H9 (cell line): ENCODE data around the gene PELI3. TPM values are rescaled to one million over a fixed set of nuclear protein-coding genes. Genes with fewer than 3 reads are reported as not detected.

Experiments used
- DNase-seq: peaks from one replicate; pipeline ENCODE4 v3.0.0-alpha.2; 2017
- H2AFZ ChIP-seq: one replicate; pipeline ENCODE4 v1.6.1; 2013; ENCODE audit warnings: mild to moderate bottlenecking, low read length, control low read depth, moderate library complexity
- H2AK5ac ChIP-seq: 2 replicates; pipeline ENCODE4 v1.6.1; 2013; ENCODE audit warnings: low read length, control low read depth, mixed read lengths; ENCODE audit not compliant: insufficient read length
- H2BK120ac ChIP-seq: one replicate; pipeline ENCODE4 v1.6.1; 2013; ENCODE audit warnings: low read depth, mild to moderate bottlenecking, low read length, control low read depth, inconsistent platforms; ENCODE audit not compliant: poor library complexity, severe bottlenecking
- H2BK12ac ChIP-seq: 2 replicates; pipeline ENCODE4 v1.6.1; 2013; ENCODE audit warnings: low read length, control low read depth, mixed read lengths, low read depth; ENCODE audit not compliant: insufficient read length
- H2BK15ac ChIP-seq: 2 replicates; pipeline ENCODE4 v1.6.1; 2013; ENCODE audit warnings: low read depth, low read length, control low read depth
- H2BK20ac ChIP-seq: one replicate; pipeline ENCODE4 v1.6.1; 2013; ENCODE audit warnings: low read depth, mild to moderate bottlenecking, low read length, control low read depth, inconsistent platforms; ENCODE audit not compliant: poor library complexity, severe bottlenecking
- H2BK5ac ChIP-seq: 2 replicates; pipeline ENCODE4 v1.6.1; 2013; ENCODE audit warnings: low read length, control low read depth, mixed read lengths; ENCODE audit not compliant: insufficient read length
- H3K14ac ChIP-seq: 2 replicates; pipeline ENCODE4 v1.6.1; 2013; ENCODE audit warnings: low read length, control low read depth; ENCODE audit not compliant: insufficient read depth
- H3K18ac ChIP-seq: 2 replicates; pipeline ENCODE4 v1.6.1; 2013; ENCODE audit warnings: low read depth, mild to moderate bottlenecking, mixed read lengths, low read length, control low read depth; ENCODE audit not compliant: insufficient read length
- H3K23ac ChIP-seq: 2 replicates; pipeline ENCODE4 v1.6.1; 2013; ENCODE audit warnings: low read length, control low read depth, mixed read lengths, low read depth; ENCODE audit not compliant: insufficient read length
- H3K23me2 ChIP-seq: 2 replicates; pipeline ENCODE4 v1.6.1; 2013; ENCODE audit warnings: low read depth, mild to moderate bottlenecking, mixed read lengths, low read length, control low read depth; ENCODE audit not compliant: insufficient read length, poor library complexity, severe bottlenecking
- H3K27ac ChIP-seq: 2 replicates; pipeline ENCODE4 v1.5.1; 2013; ENCODE audit warnings: low read length, control low read depth, mixed read lengths, low read depth; ENCODE audit not compliant: insufficient read length
- H3K27me3 ChIP-seq: 2 replicates; pipeline ENCODE4 v1.6.1; 2013; ENCODE audit warnings: low read length, control low read depth, inconsistent platforms; ENCODE audit not compliant: insufficient read depth
- H3K4ac ChIP-seq: 2 replicates; pipeline ENCODE4 v1.6.1; 2013; ENCODE audit warnings: low read depth, mild to moderate bottlenecking, control low read depth, inconsistent platforms, low read length, moderate library complexity
- H3K4me1 ChIP-seq: 2 replicates; pipeline ENCODE4 v1.6.1; 2013; ENCODE audit warnings: low read length, control low read depth, inconsistent platforms; ENCODE audit not compliant: insufficient read depth
- H3K4me2 ChIP-seq: 2 replicates; pipeline ENCODE4 v1.6.1; 2013; ENCODE audit warnings: low read length, control low read depth, mixed read lengths; ENCODE audit not compliant: insufficient read length, insufficient read depth
- H3K56ac ChIP-seq: 2 replicates; pipeline ENCODE4 v1.6.1; 2013; ENCODE audit warnings: low read depth, mild to moderate bottlenecking, mixed read lengths, low read length, control low read depth; ENCODE audit not compliant: insufficient read length
- H3K79me1 ChIP-seq: 2 replicates; pipeline ENCODE4 v1.6.1; 2013; ENCODE audit warnings: low read depth, mild to moderate bottlenecking, moderate library complexity, low read length, control low read depth, inconsistent platforms; ENCODE audit not compliant: insufficient read depth, poor library complexity, severe bottlenecking
- H3K79me2 ChIP-seq: 2 replicates; pipeline ENCODE4 v1.6.1; 2013; ENCODE audit warnings: low read length, control low read depth, inconsistent platforms; ENCODE audit not compliant: insufficient read depth
- H3K9ac ChIP-seq: 2 replicates; pipeline ENCODE4 v1.6.1; 2013; ENCODE audit warnings: low read length, control low read depth, mixed read lengths; ENCODE audit not compliant: insufficient read length; ENCODE audit errors: extremely low read depth
- H3K9me3 ChIP-seq: one replicate; pipeline ENCODE4 v1.6.1; 2013; ENCODE audit warnings: low read depth, low read length, inconsistent platforms; ENCODE audit not compliant: control insufficient read depth
- H3T11ph ChIP-seq: one replicate; pipeline ENCODE4 v1.6.1; 2013; ENCODE audit warnings: mild to moderate bottlenecking, low read length, control low read depth, inconsistent platforms
- H4K20me1 ChIP-seq: one replicate; pipeline ENCODE4 v1.6.1; 2013; ENCODE audit not compliant: control insufficient read depth, insufficient read length, insufficient read depth
- H4K5ac ChIP-seq: 2 replicates; pipeline ENCODE4 v1.6.1; 2013; ENCODE audit warnings: low read depth, mild to moderate bottlenecking, mixed read lengths, low read length, control low read depth; ENCODE audit not compliant: insufficient read length
- H4K8ac ChIP-seq: replicated peaks from 2 replicates; pipeline ENCODE4 v1.6.1; 2013; ENCODE audit warnings: low read length, control low read depth, mixed read lengths, low read depth; ENCODE audit not compliant: insufficient read length
- H4K91ac ChIP-seq: 2 replicates; pipeline ENCODE4 v1.6.1; 2013; ENCODE audit warnings: low read depth, mild to moderate bottlenecking, moderate library complexity, mixed read lengths, low read length, control low read depth; ENCODE audit not compliant: insufficient read length
- H3K27ac Mint-ChIP-seq, 3 experiments: 2 replicates in 2 of 3; 3 replicates in 1 of 3; pipeline ENCODE4 v1.8.0; 2020 to 2021; ENCODE audit warnings: mixed read lengths in 3 of 3, mild to moderate bottlenecking in 1 of 3, moderate library complexity in 1 of 3
- H3K27me3 Mint-ChIP-seq: 2 replicates; pipeline ENCODE4 v1.8.0; 2021; ENCODE audit warnings: low read depth, mild to moderate bottlenecking, moderate library complexity, mixed read lengths
- H3K36me3 Mint-ChIP-seq, 3 experiments: 2 replicates in 2 of 3; 3 replicates in 1 of 3; pipeline ENCODE4 v1.8.0; 2020 to 2021; ENCODE audit warnings: low read depth in 3 of 3, mixed read lengths in 3 of 3; ENCODE audit not compliant: insufficient read depth in 1 of 3
- H3K4me1 Mint-ChIP-seq, 2 experiments: 2 replicates each; pipeline ENCODE4 v1.8.0; 2020; ENCODE audit warnings: mixed read lengths in 2 of 2
- H3K4me3 Mint-ChIP-seq, 2 experiments: 2 replicates in 1 of 2; 3 replicates in 1 of 2; pipeline ENCODE4 v1.8.0; 2020 to 2021; ENCODE audit warnings: mild to moderate bottlenecking in 2 of 2, mixed read lengths in 2 of 2, moderate library complexity in 1 of 2
- H3K9me3 Mint-ChIP-seq, 2 experiments: 2 replicates in 1 of 2; 3 replicates in 1 of 2; pipeline ENCODE4 v1.8.0; 2020; ENCODE audit warnings: mild to moderate bottlenecking in 2 of 2, mixed read lengths in 2 of 2, moderate library complexity in 1 of 2
- WGBS: extraction: QIAGEN DNeasy Blood & Tissue Kit; methylation state at CpG from one replicate; pipeline ENCODE4 v1.1.7; 2013; ENCODE audit warnings: missing lambda C conversion rate, low lambda C conversion rate, mixed read lengths; ENCODE audit not compliant: insufficient read length; ENCODE audit errors: extremely low coverage; 5-methylcytosine and 5-hydroxymethylcytosine counted together
- total RNA-seq: library from RNA; stranded (reverse); gene quantifications from 2 replicates; pipeline ENCODE4 v1.2.1, GENCODE V29; 2021
- TF ChIP-seq, protein P1 (sequence below): fragments of 200-600 bp; sonication (generic); conservative IDR thresholded peaks from 3 replicates; pipeline ENCODE4 v1.8.0; 2021; ENCODE audit warnings: antibody characterized with exemption, mild to moderate bottlenecking

Gene PELI3
- total RNA-seq, 1 experiment from 2014 or later: 10.3 TPM

- Histone ChIP-seq H4K5ac (no peak overlapping the region), H3K56ac (no peak overlapping the region), H4K20me1 (no peaks in the 10 kb centered on the region), H2AK5ac (no peak overlapping the region), H2BK12ac (no peak overlapping the region), H3T11ph (no peak overlapping the region), H2BK15ac (no peak overlapping the region), H3K4ac (no peak overlapping the region), H2AFZ (no peak overlapping the region), H3K27ac (no peak overlapping the region), H3K14ac (no peak overlapping the region), H3K23me2 (no peaks in the 10 kb centered on the region), H2BK20ac (no peak overlapping the region), H3K4me1 (no peaks in the 10 kb centered on the region), H2BK120ac (no peak overlapping the region), H3K79me1 (no peaks in the 10 kb centered on the region), H4K8ac (no peak overlapping the region), H3K4me2 (no peak overlapping the region), H3K18ac (no peak overlapping the region), H2BK5ac (no peak overlapping the region), H3K9me3 (peaks cover 16% of the 10 kb centered on the region), H4K91ac (no peak overlapping the region), H3K27me3 (no peaks in the 10 kb centered on the region), H3K9ac (no peak overlapping the region), H3K23ac (no peak overlapping the region), H3K79me2 (no peaks in the 10 kb centered on the region)
- no peak overlapping the region for H3K27ac Mint-ChIP-seq
- peaks cover 8% of the 10 kb centered on the region for H3K27me3 Mint-ChIP-seq
- H3K4me1 Mint-ChIP-seq: peaks cover 32 to 37% of the 10 kb centered on the region in 2 experiments
- no peak for DNase-seq
- H3K4me3 Mint-ChIP-seq: no peak overlapping the region
- H3K36me3 Mint-ChIP-seq: peaks cover 2 to 18% (median 6%) of the 10 kb centered on the region in 3 experiments; a peak in 3 of 7 replicates
- TF ChIP-seq, protein P1, sequence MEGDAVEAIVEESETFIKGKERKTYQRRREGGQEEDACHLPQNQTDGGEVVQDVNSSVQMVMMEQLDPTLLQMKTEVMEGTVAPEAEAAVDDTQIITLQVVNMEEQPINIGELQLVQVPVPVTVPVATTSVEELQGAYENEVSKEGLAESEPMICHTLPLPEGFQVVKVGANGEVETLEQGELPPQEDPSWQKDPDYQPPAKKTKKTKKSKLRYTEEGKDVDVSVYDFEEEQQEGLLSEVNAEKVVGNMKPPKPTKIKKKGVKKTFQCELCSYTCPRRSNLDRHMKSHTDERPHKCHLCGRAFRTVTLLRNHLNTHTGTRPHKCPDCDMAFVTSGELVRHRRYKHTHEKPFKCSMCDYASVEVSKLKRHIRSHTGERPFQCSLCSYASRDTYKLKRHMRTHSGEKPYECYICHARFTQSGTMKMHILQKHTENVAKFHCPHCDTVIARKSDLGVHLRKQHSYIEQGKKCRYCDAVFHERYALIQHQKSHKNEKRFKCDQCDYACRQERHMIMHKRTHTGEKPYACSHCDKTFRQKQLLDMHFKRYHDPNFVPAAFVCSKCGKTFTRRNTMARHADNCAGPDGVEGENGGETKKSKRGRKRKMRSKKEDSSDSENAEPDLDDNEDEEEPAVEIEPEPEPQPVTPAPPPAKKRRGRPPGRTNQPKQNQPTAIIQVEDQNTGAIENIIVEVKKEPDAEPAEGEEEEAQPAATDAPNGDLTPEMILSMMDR: no peak
- peaks cover 8 to 20% of the 10 kb centered on the region in 2 experiments for H3K9me3 Mint-ChIP-seq
- no CpG with 5 or more reads among the region's 4 CpGs for WGBS
Measured at GRCh38 chr11:66448523-66448922, 18.2 kb upstream of the PELI3 start.
